NCI-H2196 (cell line): ENCODE measurements around the gene ACTRT1.

ENCODE experiments used
- DNase-seq: peaks from one replicate; lab custom pipeline; 2025; ENCODE audit not compliant: unreplicated experiment; lab: John Stamatoyannopoulos, UW

ACTRT1 gene

GRCh38 chrX:128052303-128052702, at the start of gene ACTRT1:
TSS of gene ACTRT1 (minus strand) at chrX:128052403. CDS start at chrX:128052206, 197 bp downstream.
- DNase-seq, result no peak

GRCh38 chrX:128078545-128078944, 26.3 kb upstream of the ACTRT1 start:
- no peak for DNase-seq

- no peak for DNase-seq
Observed at GRCh38 chrX:128057421-128057820, 5.2 kb upstream of the ACTRT1 start.

- DNase-seq, result no peak
Observed at GRCh38 chrX:128051526-128051925, 677 bp downstream of the ACTRT1 start.

- no peak for DNase-seq
Observed at GRCh38 chrX:128035318-128035717, 16.9 kb downstream of the ACTRT1 start.

- DNase-seq, result no peak
Observed at GRCh38 chrX:128021566-128021965, 30.6 kb downstream of the ACTRT1 start.

GRCh38 chrX:128020701-128021100, 31.5 kb downstream of the ACTRT1 start:
- DNase-seq, result no peak

GRCh38 chrX:128019218-128019617, 33.0 kb downstream of the ACTRT1 start:
- no peak for DNase-seq

- no peak for DNase-seq
Observed at GRCh38 chrX:128012015-128012414, 40.2 kb downstream of the ACTRT1 start.

GRCh38 chrX:128007882-128008281, 44.3 kb downstream of the ACTRT1 start:
- no peak for DNase-seq
